ENCODE data around the gene KIRREL3. TPM values are rescaled to one million over a fixed set of nuclear protein-coding genes. Genes with fewer than 3 reads are reported as not detected.

KIRREL3 gene
- total RNA-seq, 1 donor, result 0.10 TPM

GRCh38 chr11:126431401-126432064 is 569.0 kb downstream of the KIRREL3 start:
- Histone ChIP-seq H3K27me3 (ENCODE audit: insufficient read depth, low read length) (no peaks in the 10 kb centered on the region), H3K4me3 (ENCODE audit: low read length) (no peak overlapping the region), H3K9me3 (ENCODE audit: low read depth, low read length) (no peaks in the 10 kb centered on the region), H3K4me1 (ENCODE audit: insufficient read depth, low read length) (no peaks in the 10 kb centered on the region)

- no peaks in the 10 kb centered on the region for H3K9me3 ChIP-seq (ENCODE audit: low read depth, low read length)
Measured at GRCh38 chr11:126430581-126431335, 569.8 kb downstream of the KIRREL3 start.

GRCh38 chr11:126426820-126427749 is 573.5 kb downstream of the KIRREL3 start:
- Histone ChIP-seq H3K9me3 (ENCODE audit: low read depth, low read length) (no peaks in the 10 kb centered on the region), H3K4me1 (ENCODE audit: insufficient read depth, low read length) (no peaks in the 10 kb centered on the region), H3K27me3 (ENCODE audit: insufficient read depth, low read length) (no peaks in the 10 kb centered on the region), H3K4me3 (ENCODE audit: low read length) (no peak overlapping the region)

More at GRCh38 chr11:126430581-126431335, 569.8 kb downstream of the KIRREL3 start:
- Histone ChIP-seq H3K27me3 (ENCODE audit: insufficient read depth, low read length) (no peaks in the 10 kb centered on the region), H3K4me1 (ENCODE audit: insufficient read depth, low read length) (no peaks in the 10 kb centered on the region), H3K4me3 (ENCODE audit: low read length) (no peak overlapping the region)

- peaks cover 3% of the 10 kb centered on the region for H3K4me1 ChIP-seq (ENCODE audit: insufficient read depth, low read length)
- H3K4me3 ChIP-seq (ENCODE audit: low read length), result no peak overlapping the region
- H3K9me3 ChIP-seq (ENCODE audit: low read depth, low read length), result no peaks in the 10 kb centered on the region
- H3K27me3 ChIP-seq (ENCODE audit: insufficient read depth, low read length), result no peaks in the 10 kb centered on the region
Measured at GRCh38 chr11:126426106-126426505, 574.5 kb downstream of the KIRREL3 start.

- no peak overlapping the region for H3K4me3 ChIP-seq (ENCODE audit: low read length)
- no peaks in the 10 kb centered on the region for H3K27me3 ChIP-seq (ENCODE audit: insufficient read depth, low read length)
- H3K9me3 ChIP-seq (ENCODE audit: low read depth, low read length), result no peaks in the 10 kb centered on the region
Measured at GRCh38 chr11:126424471-126425039, 576.0 kb downstream of the KIRREL3 start.

GRCh38 chr11:126423743-126424142 is 576.8 kb downstream of the KIRREL3 start:
- no peak overlapping the region for H3K4me3 ChIP-seq (ENCODE audit: low read length)
- H3K9me3 ChIP-seq (ENCODE audit: low read depth, low read length), result no peaks in the 10 kb centered on the region
- H3K27me3 ChIP-seq (ENCODE audit: insufficient read depth, low read length), result no peaks in the 10 kb centered on the region
- H3K4me1 ChIP-seq (ENCODE audit: insufficient read depth, low read length), result peaks cover 16% of the 10 kb centered on the region

More at GRCh38 chr11:126424471-126425039, 576.0 kb downstream of the KIRREL3 start:
- peaks cover 16% of the 10 kb centered on the region for H3K4me1 ChIP-seq (ENCODE audit: insufficient read depth, low read length)

- Histone ChIP-seq H3K9me3 (ENCODE audit: low read depth, low read length) (no peaks in the 10 kb centered on the region), H3K4me3 (ENCODE audit: low read length) (no peak overlapping the region), H3K27me3 (ENCODE audit: insufficient read depth, low read length) (no peaks in the 10 kb centered on the region), H3K4me1 (ENCODE audit: insufficient read depth, low read length) (peaks cover 16% of the 10 kb centered on the region)
Measured at GRCh38 chr11:126423154-126423553, 577.4 kb downstream of the KIRREL3 start.

GRCh38 chr11:126422446-126422845 is 578.1 kb downstream of the KIRREL3 start:
- Histone ChIP-seq H3K4me3 (ENCODE audit: low read length) (no peak overlapping the region), H3K27me3 (ENCODE audit: insufficient read depth, low read length) (no peaks in the 10 kb centered on the region), H3K4me1 (ENCODE audit: insufficient read depth, low read length) (peaks cover 16% of the 10 kb centered on the region), H3K9me3 (ENCODE audit: low read depth, low read length) (no peaks in the 10 kb centered on the region)

GRCh38 chr11:126421271-126421671 is 579.3 kb downstream of the KIRREL3 start:
- Histone ChIP-seq H3K9me3 (ENCODE audit: low read depth, low read length) (no peaks in the 10 kb centered on the region), H3K4me1 (ENCODE audit: insufficient read depth, low read length) (peaks cover 21% of the 10 kb centered on the region), H3K27me3 (ENCODE audit: insufficient read depth, low read length) (no peaks in the 10 kb centered on the region), H3K4me3 (ENCODE audit: low read length) (no peak overlapping the region)

- Histone ChIP-seq H3K4me1 (ENCODE audit: insufficient read depth, low read length) (peaks cover 26% of the 10 kb centered on the region), H3K9me3 (ENCODE audit: low read depth, low read length) (no peaks in the 10 kb centered on the region), H3K4me3 (ENCODE audit: low read length) (no peak overlapping the region), H3K27me3 (ENCODE audit: insufficient read depth, low read length) (no peaks in the 10 kb centered on the region)
Measured at GRCh38 chr11:126420698-126421256, 579.8 kb downstream of the KIRREL3 start.

GRCh38 chr11:126419801-126420697 is 580.5 kb downstream of the KIRREL3 start:
- H3K27me3 ChIP-seq (ENCODE audit: insufficient read depth, low read length), result no peaks in the 10 kb centered on the region
- no peaks in the 10 kb centered on the region for H3K9me3 ChIP-seq (ENCODE audit: low read depth, low read length)
- H3K4me3 ChIP-seq (ENCODE audit: low read length), result no peak overlapping the region
- peaks cover 28% of the 10 kb centered on the region for H3K4me1 ChIP-seq (ENCODE audit: insufficient read depth, low read length)

GRCh38 chr11:126418887-126419286 is 581.7 kb downstream of the KIRREL3 start:
- Histone ChIP-seq H3K27me3 (ENCODE audit: insufficient read depth, low read length) (no peaks in the 10 kb centered on the region), H3K4me3 (ENCODE audit: low read length) (no peak overlapping the region), H3K9me3 (ENCODE audit: low read depth, low read length) (no peaks in the 10 kb centered on the region), H3K4me1 (ENCODE audit: insufficient read depth, low read length) (peaks cover 28% of the 10 kb centered on the region)

- Histone ChIP-seq H3K9me3 (ENCODE audit: low read depth, low read length) (no peaks in the 10 kb centered on the region), H3K4me3 (ENCODE audit: low read length) (no peak overlapping the region), H3K4me1 (ENCODE audit: insufficient read depth, low read length) (peaks cover 28% of the 10 kb centered on the region), H3K27me3 (ENCODE audit: insufficient read depth, low read length) (no peaks in the 10 kb centered on the region)
Measured at GRCh38 chr11:126417091-126417862, 583.3 kb downstream of the KIRREL3 start.
